ENCODE data around the gene PID1.

PID1 gene, protein sequence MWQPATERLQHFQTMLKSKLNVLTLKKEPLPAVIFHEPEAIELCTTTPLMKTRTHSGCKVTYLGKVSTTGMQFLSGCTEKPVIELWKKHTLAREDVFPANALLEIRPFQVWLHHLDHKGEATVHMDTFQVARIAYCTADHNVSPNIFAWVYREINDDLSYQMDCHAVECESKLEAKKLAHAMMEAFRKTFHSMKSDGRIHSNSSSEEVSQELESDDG

GRCh38 chr2:229270551-229271410 lies at the start of gene PID1:
PID1 (minus strand) TSS chr2:229271287; CDS start chr2:229271043, 244 bp downstream.
- no peak for DNase-seq (ENCODE audit: low spot score)

DNA sequence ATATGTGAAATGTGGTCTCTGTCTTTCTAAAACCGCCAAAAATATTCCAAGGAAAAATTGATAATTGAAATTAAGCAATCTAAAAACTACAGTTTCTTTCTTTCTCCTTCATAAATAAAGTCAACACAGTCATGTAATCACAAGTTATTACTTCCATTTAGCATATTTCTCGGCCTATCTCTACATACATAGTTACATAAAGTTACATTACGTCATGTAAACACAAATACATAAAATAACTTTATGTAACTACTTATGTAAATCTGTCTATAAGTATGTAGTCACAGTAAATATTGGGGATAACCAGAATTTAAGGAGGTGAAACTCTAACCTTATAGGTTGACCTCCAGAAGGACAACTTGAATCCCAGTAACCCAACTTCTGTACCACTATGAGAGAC lies 48.5 kb upstream of the PID1 start:
- DNase-seq (ENCODE audit: low spot score): no peak

DNA sequence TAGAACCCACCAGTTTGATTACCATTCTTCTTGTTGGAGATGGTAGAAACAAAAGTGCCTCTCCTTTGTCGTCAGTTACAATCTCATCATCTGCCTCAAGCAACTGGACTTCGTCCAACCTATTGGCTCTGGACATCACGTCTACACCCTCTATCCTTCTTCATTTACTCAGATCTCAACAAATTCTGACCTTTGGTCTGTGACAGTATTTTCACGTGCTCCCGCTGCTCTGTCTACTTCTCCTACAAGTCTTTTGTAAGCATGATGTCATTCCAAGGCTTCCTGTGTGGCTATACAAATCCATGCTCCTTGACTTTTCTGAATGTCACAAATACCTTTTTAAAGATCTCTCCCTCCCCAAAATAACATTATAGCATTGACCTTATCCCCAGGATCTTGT lies 43.0 kb upstream of the PID1 start:
- DNase-seq (ENCODE audit: low spot score): no peak

DNA sequence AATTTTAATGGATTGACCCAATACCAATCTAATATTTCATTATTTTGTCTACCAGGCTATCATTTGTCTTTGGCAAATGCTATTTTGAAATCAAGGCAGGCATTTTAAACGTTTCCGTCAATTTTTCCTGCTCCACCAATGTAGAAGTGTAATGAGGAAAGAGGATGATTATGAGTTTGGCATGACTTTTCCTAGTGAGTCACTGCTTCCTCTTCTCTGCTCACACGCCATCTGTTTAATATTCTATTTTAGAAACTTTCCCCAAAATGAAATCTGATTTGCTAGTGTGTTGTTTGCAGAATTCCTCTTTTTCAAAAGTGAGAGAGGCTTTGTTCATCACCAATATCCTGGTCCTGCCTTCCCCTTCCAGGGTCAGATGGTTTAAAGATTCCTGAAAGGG lies 42.5 kb upstream of the PID1 start:
- DNase-seq (ENCODE audit: low spot score): no peak

DNA sequence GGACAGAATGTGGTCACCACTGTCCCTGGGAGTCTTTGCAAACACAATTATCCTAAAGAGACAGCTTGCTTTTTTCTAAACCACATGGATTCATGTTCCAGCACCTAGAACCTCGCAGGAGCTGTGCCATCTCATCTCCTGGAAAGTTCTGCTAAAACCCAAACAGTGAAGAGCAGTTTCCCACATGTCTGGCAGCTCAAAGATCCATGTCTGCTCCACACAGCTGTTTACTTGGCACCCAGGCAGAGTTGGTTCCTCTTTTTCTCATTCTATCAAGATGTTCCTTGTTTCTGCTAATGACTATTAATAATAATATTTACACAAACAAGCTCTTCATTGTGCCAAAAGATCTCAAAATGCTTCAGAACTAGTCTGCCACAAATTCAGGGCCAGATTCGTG lies 30.1 kb upstream of the PID1 start:
- DNase-seq (ENCODE audit: low spot score): no peak

- DNase-seq (ENCODE audit: low spot score): no peak
These were observed 29.7 kb upstream of the PID1 start for GRCh38 chr2:229300790-229301189.

DNA sequence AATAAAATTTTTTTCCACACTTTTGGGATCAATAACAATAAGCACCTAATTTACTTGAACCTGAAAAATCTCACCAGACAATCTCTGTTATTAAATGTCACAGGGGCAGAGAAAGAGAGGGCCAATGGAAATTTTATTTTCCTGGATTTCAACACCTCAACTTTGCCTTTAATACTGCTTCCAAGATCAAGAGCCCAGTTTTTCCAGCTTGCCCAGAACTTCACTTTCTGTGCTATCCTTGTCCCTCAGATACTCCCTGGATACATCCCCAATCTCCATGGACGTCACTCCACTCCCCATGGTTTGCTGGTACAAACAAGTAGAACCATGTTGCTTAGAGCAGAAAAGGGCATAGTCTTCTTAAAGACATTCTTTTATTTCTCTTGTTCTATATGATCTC lies 29.3 kb upstream of the PID1 start:
- DNase-seq (ENCODE audit: low spot score): no peak

- no peak for DNase-seq (ENCODE audit: low spot score)
These were observed 26.2 kb upstream of the PID1 start for GRCh38 chr2:229297247-229297646.

- DNase-seq (ENCODE audit: low spot score): no peak
These were observed 25.4 kb upstream of the PID1 start for GRCh38 chr2:229296536-229296935.

DNA sequence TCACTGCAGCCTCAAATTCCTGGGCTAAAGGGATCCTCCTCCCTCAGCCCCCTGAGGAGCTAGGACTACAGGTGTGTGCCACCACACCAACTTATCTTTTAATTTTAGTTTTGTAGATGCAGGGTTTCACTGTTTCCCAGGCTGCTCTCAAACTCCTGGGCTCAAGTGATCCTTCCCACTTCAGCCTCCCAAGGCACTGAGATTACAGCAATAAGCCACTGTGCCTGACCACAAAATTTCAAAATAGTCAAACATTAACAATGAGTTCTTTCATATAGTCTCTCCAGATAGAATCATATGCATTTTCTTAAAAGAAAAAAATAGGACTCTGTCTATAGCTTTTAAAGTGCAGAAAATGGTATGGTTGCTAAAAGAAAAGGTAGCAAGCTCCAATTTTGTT lies 24.9 kb upstream of the PID1 start:
- no peak for DNase-seq (ENCODE audit: low spot score)

DNA sequence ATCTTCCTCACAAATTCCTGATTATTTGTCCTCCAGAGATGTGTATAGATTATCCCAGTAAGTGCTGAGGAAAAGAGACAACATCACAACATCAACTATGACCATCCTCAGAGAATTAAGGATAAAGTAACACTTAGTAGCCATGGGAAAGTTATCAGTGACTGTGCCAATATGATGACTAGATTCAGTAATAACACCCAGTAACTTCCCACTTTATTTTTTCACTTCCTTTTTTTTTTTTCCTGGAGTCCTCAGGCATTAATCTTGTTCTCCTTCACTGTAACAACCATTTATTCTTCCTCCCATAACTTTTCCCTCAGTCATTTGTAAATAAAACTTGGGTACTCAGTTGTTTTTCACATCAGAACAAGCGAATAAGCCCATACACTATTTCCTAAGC lies 16.7 kb upstream of the PID1 start:
- no peak for DNase-seq (ENCODE audit: low spot score)

- no peak for DNase-seq (ENCODE audit: low spot score)
These were observed 11.9 kb upstream of the PID1 start for GRCh38 chr2:229282758-229283546.

GRCh38 chr2:229279516-229279915 lies 8.4 kb upstream of the PID1 start:
- no peak for DNase-seq (ENCODE audit: low spot score)

DNA sequence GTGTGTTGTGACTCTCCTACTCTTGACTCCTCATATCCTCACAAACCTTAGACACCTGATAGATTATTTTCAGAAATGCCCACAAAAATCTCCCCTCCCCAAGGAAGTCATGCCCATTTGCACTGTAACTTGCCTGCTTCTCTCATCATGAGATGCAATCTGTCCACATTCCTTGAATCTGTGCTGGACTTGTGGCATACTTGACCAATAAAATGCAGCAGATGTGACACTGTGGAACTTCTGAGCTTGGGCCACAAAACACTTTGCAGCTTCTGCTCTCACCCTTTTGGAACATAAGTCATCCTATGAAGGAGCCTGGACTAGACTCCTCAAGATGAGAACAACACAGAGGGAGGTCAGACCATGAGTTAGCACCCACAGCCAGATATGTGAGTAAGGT lies 4.4 kb upstream of the PID1 start:
- no peak for DNase-seq (ENCODE audit: low spot score)

DNA sequence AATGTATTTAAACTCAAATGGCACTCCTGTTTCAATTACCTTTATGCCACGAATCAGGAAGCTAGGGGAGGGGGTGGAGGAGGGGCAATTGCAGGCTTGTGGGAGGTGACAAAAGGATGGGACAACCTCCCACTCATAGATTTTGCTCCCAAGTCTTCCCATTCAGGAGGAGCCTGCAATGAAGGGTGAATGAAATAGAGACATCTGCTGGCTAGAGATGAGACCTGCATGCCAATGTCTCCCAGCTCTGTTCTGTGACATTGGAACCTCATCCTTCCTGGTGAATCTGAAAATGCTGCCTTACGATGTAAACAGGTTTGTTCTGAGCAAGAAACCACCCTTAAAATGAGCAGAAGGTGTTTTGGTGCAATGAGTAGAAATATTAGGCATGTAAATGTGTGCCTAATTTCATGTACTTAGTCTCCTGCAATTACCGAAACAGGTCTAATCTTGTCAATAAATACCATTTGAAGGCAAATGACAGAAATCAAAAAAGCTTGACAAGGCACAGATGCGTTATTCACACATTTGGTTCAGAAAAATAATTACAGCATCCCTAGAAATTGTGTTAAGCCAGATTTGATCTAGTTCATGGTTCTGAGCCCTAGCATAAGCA lies 2.7 kb upstream of the PID1 start:
- DNase-seq (ENCODE audit: low spot score): no peak

- no peak for DNase-seq (ENCODE audit: low spot score)
These were observed 2.1 kb upstream of the PID1 start for GRCh38 chr2:229273006-229273722.

GRCh38 chr2:229269941-229270340 lies 1.1 kb downstream of the PID1 start:
- no peak for DNase-seq (ENCODE audit: low spot score)

- DNase-seq (ENCODE audit: low spot score): no peak
These were observed 1.9 kb downstream of the PID1 start for GRCh38 chr2:229269146-229269545.

GRCh38 chr2:229268626-229269025 lies 2.5 kb downstream of the PID1 start:
- no peak for DNase-seq (ENCODE audit: low spot score)

DNA sequence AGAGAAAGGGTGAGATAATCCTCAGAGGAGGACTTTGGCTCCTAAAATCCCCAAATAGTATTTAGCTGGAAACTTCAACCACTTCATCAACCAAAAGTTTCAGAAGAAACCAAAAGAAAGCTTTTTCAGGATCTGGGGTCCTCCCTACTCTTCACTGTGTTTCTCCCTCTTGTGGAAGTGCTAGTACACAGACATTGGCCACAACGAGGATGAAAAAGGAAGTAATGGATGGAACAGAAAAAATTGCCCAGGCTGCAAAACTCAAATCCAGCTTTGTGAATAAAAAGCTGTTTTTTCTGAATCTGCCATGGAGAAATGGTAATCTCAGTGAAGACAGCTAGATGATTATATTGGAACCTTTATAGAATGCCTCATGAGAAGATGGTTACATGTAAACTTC lies 4.0 kb downstream of the PID1 start:
- DNase-seq (ENCODE audit: low spot score): no peak

DNA sequence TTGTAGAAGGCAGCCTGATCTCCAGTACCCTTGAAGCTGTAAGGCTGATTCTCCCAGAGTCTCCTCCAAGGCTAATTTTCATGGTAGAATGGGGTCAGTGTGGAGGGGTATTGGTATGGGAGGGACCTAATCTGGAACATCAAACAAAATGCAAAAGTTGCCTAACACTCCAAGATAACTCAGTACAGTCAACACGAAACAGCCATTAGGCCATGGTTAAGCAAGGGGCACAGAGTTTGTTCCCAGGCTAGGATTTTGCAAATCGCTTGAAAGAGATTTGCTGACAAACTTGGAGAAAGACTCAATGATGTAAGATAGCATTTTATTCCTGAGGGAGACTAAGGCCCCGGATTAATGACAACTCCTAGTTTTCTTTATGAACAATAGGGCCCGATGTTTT lies 5.4 kb downstream of the PID1 start:
- DNase-seq (ENCODE audit: low spot score): no peak

DNA sequence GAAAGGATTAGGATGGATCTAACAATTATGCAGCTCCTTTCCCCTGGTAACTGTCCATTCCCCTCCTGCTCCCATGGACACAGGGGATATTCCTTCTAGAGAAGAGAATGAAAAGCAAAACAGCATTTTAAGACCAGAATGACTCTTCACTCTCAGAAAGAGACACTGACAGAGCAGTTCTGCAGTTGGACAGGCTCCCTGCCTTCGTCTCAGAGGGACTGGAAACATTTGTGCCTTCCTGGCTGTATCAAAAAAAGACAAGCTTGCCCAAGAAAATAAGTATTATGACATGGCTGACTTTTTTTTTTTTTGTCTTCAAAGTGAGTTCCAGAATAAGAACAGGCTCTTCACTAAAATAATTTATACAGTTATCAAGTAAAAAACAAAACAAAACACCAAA lies 9.5 kb downstream of the PID1 start:
- no peak for DNase-seq (ENCODE audit: low spot score)

Data from hematopoietic multipotent progenitor cell treated with erythropoietin and hydrocortisone succinate and interleukin-3 and kit ligand, for 15 days (in vitro differentiated cells).